Left hindlimb (tissue), 1 donor: ENCODE measurements around the gene UPF1.

Experiments used
- DNase-seq: peaks from one replicate; pipeline ENCODE4 v3.0.0-alpha.2; 2018

Gene UPF1

GRCh38 chr19:18831524-18832305 lies at the start of gene UPF1:
TSS of gene UPF1 (plus strand) at chr19:18831959. CDS start at chr19:18832210, 251 bp downstream.
- peak; percentile 95 for DNase-seq

GRCh38 chr19:18782559-18783225 lies 49.1 kb upstream of the UPF1 start:
- no peak for DNase-seq

- no peak for DNase-seq
Measured at GRCh38 chr19:18783958-18784785, 47.6 kb upstream of the UPF1 start.

GRCh38 chr19:18784786-18785120 lies 47.0 kb upstream of the UPF1 start:
- no peak for DNase-seq

GRCh38 chr19:18785179-18786124 lies 46.3 kb upstream of the UPF1 start:
- peak; percentile 85 for DNase-seq

- DNase-seq = no peak
Measured at GRCh38 chr19:18788529-18789421, 43.0 kb upstream of the UPF1 start.

GRCh38 chr19:18789422-18789869 lies 42.3 kb upstream of the UPF1 start:
- DNase-seq = no peak

- DNase-seq = peak; percentile 82
Measured at GRCh38 chr19:18789883-18790565, 41.7 kb upstream of the UPF1 start.

GRCh38 chr19:18790566-18791314 lies 41.0 kb upstream of the UPF1 start, which contains the start of gene COMP:
TSS of gene COMP (minus strand) at chr19:18791305. CDS start at chr19:18791269, 36 bp downstream.
- no peak for DNase-seq

GRCh38 chr19:18791315-18791678 lies 40.5 kb upstream of the UPF1 start:
- DNase-seq = no peak

GRCh38 chr19:18792661-18793060 lies 39.1 kb upstream of the UPF1 start:
- DNase-seq = no peak

GRCh38 chr19:18793144-18794028 lies 38.4 kb upstream of the UPF1 start:
- DNase-seq = no peak

GRCh38 chr19:18794029-18794313 lies 37.8 kb upstream of the UPF1 start:
- no peak for DNase-seq

- DNase-seq = no peak
Measured at GRCh38 chr19:18794692-18795091, 37.1 kb upstream of the UPF1 start.

GRCh38 chr19:18795540-18795939 lies 36.2 kb upstream of the UPF1 start:
- peak; percentile 88 for DNase-seq

- no peak for DNase-seq
Measured at GRCh38 chr19:18796239-18796638, 35.5 kb upstream of the UPF1 start.

GRCh38 chr19:18798384-18799352 lies 33.1 kb upstream of the UPF1 start:
- no peak for DNase-seq
